DND-41 (cell line): ENCODE measurements around the gene ADGRA3.

Source experiments
- CTCF ChIP-seq: IDR thresholded peaks from 2 replicates; pipeline ENCODE4 v1.5.1; 2012; ENCODE audit warnings: borderline replicate concordance, low read length, moderate library complexity, mild to moderate bottlenecking; ENCODE audit not compliant: poor library complexity, severe bottlenecking; ENCODE audit errors: extremely low read depth
- EZH2 ChIP-seq: IDR thresholded peaks from 3 replicates; pipeline ENCODE4 v1.6.1; 2012; ENCODE audit warnings: borderline replicate concordance, low read depth, mild to moderate bottlenecking, moderate library complexity, low read length, inconsistent platforms; ENCODE audit not compliant: severe bottlenecking

GRCh38 chr4:22384154-22384553, 131.7 kb downstream of the ADGRA3 start:
- TF ChIP-seq CTCF (no peak), EZH2 (no peak)
